Activated T-helper 2 cell treated with anti-CD3 and anti-CD28 coated beads, Interferon-gamma antibody, Interleukin-2, Interleukin-4, amounts not matched to agents 10 μg/mL and 5 μg/mL and 100 μg/mL, durations not matched to agents 14 hours and 24 hours and 36 hours (primary cell): Measurements from ENCODE around the gene TMEM45B. TPM values are rescaled to one million over a fixed set of nuclear protein-coding genes. Genes with fewer than 3 reads are reported as not detected.
"Not testable (repeated sequence)": the region's sequence is repeated elsewhere in the genome, so short reads cannot be mapped to it uniquely, and the experiment has no call there.

Source experiments
- DNase-seq: peaks from one replicate; pipeline ENCODE4 v3.0.0; 2021; ENCODE audit warnings: low spot score
- H3K27ac Mint-ChIP-seq: one replicate; pipeline ENCODE4 v1.8.0; 2021; ENCODE audit warnings: mixed read lengths
- H3K27me3 Mint-ChIP-seq: one replicate; pipeline ENCODE4 v1.8.0; 2021; ENCODE audit warnings: low read depth, mixed read lengths
- H3K36me3 Mint-ChIP-seq: one replicate; pipeline ENCODE4 v1.8.0; 2021; ENCODE audit warnings: low read depth, mixed read lengths
- H3K4me1 Mint-ChIP-seq: one replicate; pipeline ENCODE4 v1.8.0; 2021; ENCODE audit warnings: low read depth, mixed read lengths
- H3K4me3 Mint-ChIP-seq: one replicate; pipeline ENCODE4 v1.8.0; 2021; ENCODE audit warnings: low read depth, mild to moderate bottlenecking, moderate library complexity, mixed read lengths
- H3K9me3 Mint-ChIP-seq: one replicate; pipeline ENCODE4 v1.8.0; 2021; ENCODE audit warnings: mixed read lengths
- intact Hi-C: fragments of 100-400 bp; cut with micrococcal nuclease; formaldehyde crosslinking; loops from one replicate; pipeline ENCODE4 v1.15.1; 2023
- total RNA-seq: library from RNA; stranded (reverse); gene quantifications from 2 replicates; pipeline ENCODE4 v1.2.3, GENCODE V29; 2022

Gene TMEM45B
- total RNA-seq, 1 donor from 2014 or later, result 0.27 TPM

DNA sequence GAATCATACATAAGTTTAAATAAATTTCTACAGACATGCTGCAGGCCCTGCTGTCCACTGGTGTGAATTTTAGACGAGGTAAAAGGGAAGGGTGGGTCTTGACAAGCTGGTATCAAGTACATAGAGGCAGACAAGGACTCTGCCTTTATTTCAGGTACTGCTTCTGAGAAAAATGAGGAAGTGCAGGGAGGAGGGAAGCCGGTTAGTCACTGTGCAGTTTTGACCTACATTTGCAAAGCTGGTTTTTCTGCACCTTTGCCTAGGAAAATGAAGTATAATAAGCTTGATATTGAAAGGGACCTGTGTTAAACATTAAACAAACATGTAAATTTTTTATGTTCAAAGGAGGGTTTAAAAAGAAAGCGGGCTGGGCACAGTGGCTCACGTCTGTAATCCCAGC lies 24.6 kb downstream of the TMEM45B start:
- Mint-ChIP-seq H3K4me3 (no peak overlapping the region), H3K27ac (no peak overlapping the region), H3K27me3 (peaks cover 6% of the 10 kb centered on the region), H3K9me3 (peaks cover 9% of the 10 kb centered on the region), H3K4me1 (peaks cover 16% of the 10 kb centered on the region), H3K36me3 (peaks cover 2% of the 10 kb centered on the region)
- intact Hi-C loops, result no loop called here
- no peak for DNase-seq

GRCh38 chr11:129842138-129842537 lies 26.5 kb downstream of the TMEM45B start:
- no peak overlapping the region for H3K4me3 Mint-ChIP-seq
- intact Hi-C loops, result no loop called here
- DNase-seq, result no peak
- peaks cover 22% of the 10 kb centered on the region for H3K4me1 Mint-ChIP-seq
- peaks cover 6% of the 10 kb centered on the region for H3K27me3 Mint-ChIP-seq
- peaks cover 2% of the 10 kb centered on the region for H3K36me3 Mint-ChIP-seq
- peaks cover 9% of the 10 kb centered on the region for H3K9me3 Mint-ChIP-seq
- H3K27ac Mint-ChIP-seq, result no peak overlapping the region

GRCh38 chr11:129846508-129847335 lies 31.1 kb downstream of the TMEM45B start:
- no peak for DNase-seq
- Mint-ChIP-seq H3K4me1 (peaks cover 19% of the 10 kb centered on the region), H3K4me3 (no peak overlapping the region), H3K27ac (peak overlapping the region; percentile 56), H3K9me3 (peaks cover 9% of the 10 kb centered on the region), H3K27me3 (peaks cover 5% of the 10 kb centered on the region), H3K36me3 (peaks cover 2% of the 10 kb centered on the region)
- intact Hi-C loops, result no loop called here

- H3K27me3 Mint-ChIP-seq, H3K36me3 Mint-ChIP-seq, intact Hi-C loops, H3K9me3 Mint-ChIP-seq, H3K4me3 Mint-ChIP-seq, H3K27ac Mint-ChIP-seq, DNase-seq: not testable (repeated sequence)
- H3K4me1 Mint-ChIP-seq, result peaks cover 14% of the 10 kb centered on the region
Measured at GRCh38 chr11:129847361-129847760, 31.7 kb downstream of the TMEM45B start.

- no peaks in the 10 kb centered on the region for H3K9me3 Mint-ChIP-seq
- H3K4me3 Mint-ChIP-seq, result no peak overlapping the region
- H3K36me3 Mint-ChIP-seq, result no peaks in the 10 kb centered on the region
- H3K27me3 Mint-ChIP-seq, result no peaks in the 10 kb centered on the region
- DNase-seq, result no peak
- no peak overlapping the region for H3K27ac Mint-ChIP-seq
- H3K4me1 Mint-ChIP-seq, result peaks cover 30% of the 10 kb centered on the region
- intact Hi-C loops, result no loop called here
Measured at GRCh38 chr11:129849447-129850130, 33.9 kb downstream of the TMEM45B start.

GRCh38 chr11:129852125-129852740 lies 36.6 kb downstream of the TMEM45B start:
- no peak overlapping the region for H3K27ac Mint-ChIP-seq

DNA sequence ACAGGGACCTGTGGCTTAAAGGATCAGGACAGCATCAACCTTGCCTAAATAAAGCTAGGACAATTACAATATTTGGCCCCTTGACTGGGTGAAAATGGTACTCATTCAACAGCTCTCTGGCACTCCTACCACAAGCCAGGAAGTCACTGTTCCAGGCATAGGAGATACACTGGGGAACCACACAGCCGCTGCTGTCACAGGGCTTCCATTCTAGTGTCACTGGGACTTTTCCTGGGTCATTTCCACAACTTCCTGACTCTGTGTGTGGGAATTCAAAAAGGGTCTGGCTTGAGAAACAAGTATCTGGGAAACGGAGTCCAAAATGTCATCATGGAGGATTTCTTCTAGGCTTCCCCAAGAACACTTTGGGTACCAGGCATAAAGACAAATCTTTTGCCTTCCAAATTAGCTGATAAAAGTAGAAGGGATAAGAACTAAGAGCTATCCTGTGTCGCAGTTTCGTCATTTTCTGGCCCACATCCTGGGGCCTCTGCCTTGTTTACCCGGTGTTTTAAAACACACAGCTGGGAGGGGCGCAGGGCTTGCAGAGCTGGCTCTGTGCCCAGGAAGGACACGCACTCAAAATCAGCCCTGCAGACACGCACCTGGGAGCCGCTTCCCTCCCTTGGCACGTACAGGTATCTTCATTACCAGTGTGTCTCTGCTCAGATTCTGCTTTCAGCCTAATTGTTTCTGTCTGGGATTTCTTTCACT lies 38.0 kb downstream of the TMEM45B start:
- Mint-ChIP-seq H3K4me3 (no peak overlapping the region), H3K27me3 (no peaks in the 10 kb centered on the region), H3K9me3 (no peaks in the 10 kb centered on the region), H3K27ac (peak overlapping the region; percentile 78), H3K36me3 (peaks cover 9% of the 10 kb centered on the region), H3K4me1 (peaks cover 23% of the 10 kb centered on the region)
- intact Hi-C loops, result no loop called here
- peak; percentile 61 for DNase-seq

More at GRCh38 chr11:129852125-129852740, 36.6 kb downstream of the TMEM45B start:
- Mint-ChIP-seq H3K27me3 (no peaks in the 10 kb centered on the region), H3K9me3 (no peaks in the 10 kb centered on the region), H3K4me1 (peaks cover 23% of the 10 kb centered on the region), H3K36me3 (no peaks in the 10 kb centered on the region), H3K4me3 (no peak overlapping the region)
- no peak for DNase-seq
- intact Hi-C loops, result no loop called here

DNA sequence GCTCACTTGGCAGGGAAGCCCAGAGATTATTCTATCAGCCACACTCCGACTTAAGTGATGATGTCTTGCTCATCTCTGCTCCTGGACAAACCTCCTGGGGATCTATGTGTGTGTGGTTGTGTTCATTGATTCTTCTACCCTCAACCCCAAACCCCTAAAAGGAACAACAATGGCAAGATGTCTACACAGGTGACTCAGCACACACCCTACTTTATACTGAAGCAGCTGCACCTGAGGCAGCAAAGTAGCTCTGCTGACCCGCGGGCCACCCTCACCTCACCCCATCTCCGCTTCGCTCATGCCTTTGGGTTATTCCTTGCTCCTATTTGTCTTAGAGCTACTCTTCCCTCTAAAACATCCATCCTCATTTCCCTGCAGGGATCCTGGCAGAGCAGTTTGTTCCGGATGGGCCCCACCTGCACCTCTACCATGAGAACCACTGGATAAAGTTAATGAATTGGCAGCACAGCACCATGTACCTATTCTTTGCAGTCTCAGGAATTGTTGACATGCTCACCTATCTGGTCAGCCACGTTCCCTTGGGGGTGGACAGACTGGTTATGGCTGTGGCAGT lies 38.7 kb downstream of the TMEM45B start:
- intact Hi-C loops, result no loop called here
- Mint-ChIP-seq H3K27ac (peak overlapping the region; percentile 14), H3K36me3 (peaks cover 12% of the 10 kb centered on the region), H3K9me3 (no peaks in the 10 kb centered on the region), H3K27me3 (no peaks in the 10 kb centered on the region), H3K4me3 (no peak overlapping the region), H3K4me1 (peaks cover 23% of the 10 kb centered on the region)
- no peak for DNase-seq

- DNase-seq, result no peak
- H3K36me3 Mint-ChIP-seq, result peaks cover 17% of the 10 kb centered on the region
- peaks cover 25% of the 10 kb centered on the region for H3K4me1 Mint-ChIP-seq
- no peak overlapping the region for H3K4me3 Mint-ChIP-seq
- H3K27ac Mint-ChIP-seq, result no peak overlapping the region
- intact Hi-C loops, result no loop called here
- no peaks in the 10 kb centered on the region for H3K9me3 Mint-ChIP-seq
- H3K27me3 Mint-ChIP-seq, result no peaks in the 10 kb centered on the region
Measured at GRCh38 chr11:129855086-129855485, 39.4 kb downstream of the TMEM45B start.

DNA sequence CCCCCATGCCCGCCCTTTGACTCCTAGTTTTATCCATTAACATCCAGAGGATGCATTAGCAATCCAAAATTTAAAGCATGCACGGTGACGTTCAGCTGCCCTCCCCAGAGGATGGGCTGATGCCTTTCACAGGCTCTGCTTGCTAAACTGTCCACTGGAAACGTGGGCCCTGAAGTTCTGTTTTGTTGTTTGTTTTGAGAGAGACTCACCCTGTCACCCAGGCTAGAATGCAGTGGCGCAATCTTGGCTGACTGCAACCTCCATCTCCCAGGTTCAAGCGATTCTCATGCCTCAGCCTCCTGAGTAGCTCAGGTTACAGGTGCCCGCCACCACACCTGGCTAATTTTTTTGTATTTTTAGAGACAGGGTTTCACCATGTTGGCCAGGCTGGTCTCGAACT lies 40.4 kb downstream of the TMEM45B start:
- no peak for DNase-seq
- intact Hi-C loops, result no loop called here
- Mint-ChIP-seq H3K4me3 (no peak overlapping the region), H3K4me1 (peaks cover 27% of the 10 kb centered on the region), H3K36me3 (peaks cover 23% of the 10 kb centered on the region), H3K27me3 (no peaks in the 10 kb centered on the region), H3K9me3 (no peaks in the 10 kb centered on the region), H3K27ac (no peak overlapping the region)

GRCh38 chr11:129861702-129862522 lies 46.3 kb downstream of the TMEM45B start:
- H3K9me3 Mint-ChIP-seq, result no peaks in the 10 kb centered on the region
- H3K27me3 Mint-ChIP-seq, result no peaks in the 10 kb centered on the region
- H3K4me1 Mint-ChIP-seq, result peaks cover 10% of the 10 kb centered on the region
- peak overlapping the region; percentile 35 for H3K27ac Mint-ChIP-seq
- DNase-seq, result no peak
- no peak overlapping the region for H3K4me3 Mint-ChIP-seq
- intact Hi-C loops, result no loop called here
- peaks cover 79% of the 10 kb centered on the region for H3K36me3 Mint-ChIP-seq

- Mint-ChIP-seq H3K9me3 (no peaks in the 10 kb centered on the region), H3K27ac (no peak overlapping the region), H3K27me3 (no peaks in the 10 kb centered on the region), H3K4me1 (peaks cover 9% of the 10 kb centered on the region), H3K4me3 (no peak overlapping the region), H3K36me3 (peaks cover 91% of the 10 kb centered on the region)
- intact Hi-C loops, result no loop called here
- no peak for DNase-seq
Measured at GRCh38 chr11:129864811-129865210, 49.2 kb downstream of the TMEM45B start.
